ENCODE data around the gene ZNF662. TPM values are rescaled to one million over a fixed set of nuclear protein-coding genes. Genes with fewer than 3 reads are reported as not detected.

Gene ZNF662
- total RNA-seq, 1 donor = 3.5 TPM

Other genes with a start within 250 kb of the ZNF662 start
- not detected in 2 replicates for gene KLHL40, start 220.6 kb upstream of the ZNF662 start, total RNA-seq
- not detected in 2 replicates for gene HHATL, start 203.3 kb upstream of the ZNF662 start, total RNA-seq
- gene CCDC13, start 132.9 kb upstream of the ZNF662 start, total RNA-seq = 0.43 and 0.64 TPM in 2 replicates
- gene HIGD1A, start 101.7 kb upstream of the ZNF662 start, total RNA-seq = 130 and 184 TPM in 2 replicates
- under 0.01 TPM in 1 of 2 replicates, not detected in the other for gene ACKR2, start 96.7 kb upstream of the ZNF662 start, total RNA-seq
- gene CYP8B1, start 30.3 kb upstream of the ZNF662 start, total RNA-seq = not detected in 2 replicates
- 0.32 and 1.7 TPM in 2 replicates for gene GASK1A, start 73.2 kb downstream of the ZNF662 start, total RNA-seq
- gene POMGNT2, start 199.9 kb downstream of the ZNF662 start, total RNA-seq = 9.1 and 9.7 TPM in 2 replicates

Data from fibroblast of villous mesenchyme (primary cell).